ENCODE measurements around the gene QRFP. TPM values are rescaled to one million over a fixed set of nuclear protein-coding genes. Genes with fewer than 3 reads are reported as not detected.

Gene QRFP, protein sequence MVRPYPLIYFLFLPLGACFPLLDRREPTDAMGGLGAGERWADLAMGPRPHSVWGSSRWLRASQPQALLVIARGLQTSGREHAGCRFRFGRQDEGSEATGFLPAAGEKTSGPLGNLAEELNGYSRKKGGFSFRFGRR
- not detected for total RNA-seq

DNA sequence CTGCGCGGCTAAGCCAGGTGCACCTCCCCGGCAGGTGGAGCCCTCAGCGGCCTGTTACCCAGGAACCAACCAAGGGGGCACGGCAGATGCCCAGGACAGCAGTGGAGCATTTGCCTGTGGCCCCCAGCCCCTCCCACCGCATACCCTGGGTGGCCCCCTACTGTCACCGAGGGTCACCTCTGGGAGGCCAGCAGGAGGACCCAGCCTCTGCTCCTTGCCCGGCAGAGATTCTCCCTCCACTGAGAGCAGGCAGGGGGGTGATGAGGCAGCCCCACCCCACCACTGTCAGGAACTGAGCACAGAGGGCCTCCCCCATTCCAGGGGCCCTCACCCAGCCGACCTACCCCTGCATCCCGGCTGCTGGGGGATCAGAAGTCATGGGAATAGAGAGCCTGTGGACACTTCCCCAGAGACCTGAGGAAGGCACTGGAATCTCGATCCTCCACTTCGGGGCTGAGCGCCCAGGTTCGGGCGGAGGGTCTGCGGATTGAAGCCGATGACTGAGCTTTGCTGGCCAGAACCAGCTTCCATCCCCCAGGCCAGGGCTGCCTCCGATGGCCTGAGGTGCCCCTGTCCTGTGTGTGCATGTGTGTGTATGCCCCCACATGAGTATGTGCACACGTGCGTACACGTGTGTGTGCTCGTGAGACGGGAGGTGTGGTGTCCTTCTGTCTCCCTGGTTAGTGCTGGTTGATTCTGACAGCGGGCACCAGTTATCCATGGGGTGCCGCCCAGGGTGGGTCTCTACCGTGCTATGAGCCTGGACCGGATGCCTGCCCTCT is at the start of gene QRFP:
QRFP (minus strand) TSS at position 580 of the 782 bp plus-strand sequence. CDS start 2,974 bp downstream, outside the sequence.
- Histone ChIP-seq H3K27me3 (replicated peaks; ENCODE audit: insufficient read depth) (no peaks in the 10 kb centered on the region), H3K27ac (no peak within 1 kb of the TSS), H3K4me1 (ENCODE audit: control insufficient read depth in 1 of 2, low read depth in 2 of 2) (peaks cover 3 to 18% of the 10 kb centered on the region in 2 donors), H3K4me3 (no peak within 1 kb of the TSS), H3K9me3 (no peaks in the 10 kb centered on the region), H3K36me3 (peaks cover 9% of the 10 kb centered on the region)
- DNase-seq (ENCODE audit: low spot score) (no peak), ATAC-seq (ENCODE audit: insufficient number of reproducible peaks, low FRiP score, low read depth) (no peak)
- TF ChIP-seq, protein P1, sequence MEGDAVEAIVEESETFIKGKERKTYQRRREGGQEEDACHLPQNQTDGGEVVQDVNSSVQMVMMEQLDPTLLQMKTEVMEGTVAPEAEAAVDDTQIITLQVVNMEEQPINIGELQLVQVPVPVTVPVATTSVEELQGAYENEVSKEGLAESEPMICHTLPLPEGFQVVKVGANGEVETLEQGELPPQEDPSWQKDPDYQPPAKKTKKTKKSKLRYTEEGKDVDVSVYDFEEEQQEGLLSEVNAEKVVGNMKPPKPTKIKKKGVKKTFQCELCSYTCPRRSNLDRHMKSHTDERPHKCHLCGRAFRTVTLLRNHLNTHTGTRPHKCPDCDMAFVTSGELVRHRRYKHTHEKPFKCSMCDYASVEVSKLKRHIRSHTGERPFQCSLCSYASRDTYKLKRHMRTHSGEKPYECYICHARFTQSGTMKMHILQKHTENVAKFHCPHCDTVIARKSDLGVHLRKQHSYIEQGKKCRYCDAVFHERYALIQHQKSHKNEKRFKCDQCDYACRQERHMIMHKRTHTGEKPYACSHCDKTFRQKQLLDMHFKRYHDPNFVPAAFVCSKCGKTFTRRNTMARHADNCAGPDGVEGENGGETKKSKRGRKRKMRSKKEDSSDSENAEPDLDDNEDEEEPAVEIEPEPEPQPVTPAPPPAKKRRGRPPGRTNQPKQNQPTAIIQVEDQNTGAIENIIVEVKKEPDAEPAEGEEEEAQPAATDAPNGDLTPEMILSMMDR (IDR thresholded peaks at IDR 0.05), result no peak

DNA sequence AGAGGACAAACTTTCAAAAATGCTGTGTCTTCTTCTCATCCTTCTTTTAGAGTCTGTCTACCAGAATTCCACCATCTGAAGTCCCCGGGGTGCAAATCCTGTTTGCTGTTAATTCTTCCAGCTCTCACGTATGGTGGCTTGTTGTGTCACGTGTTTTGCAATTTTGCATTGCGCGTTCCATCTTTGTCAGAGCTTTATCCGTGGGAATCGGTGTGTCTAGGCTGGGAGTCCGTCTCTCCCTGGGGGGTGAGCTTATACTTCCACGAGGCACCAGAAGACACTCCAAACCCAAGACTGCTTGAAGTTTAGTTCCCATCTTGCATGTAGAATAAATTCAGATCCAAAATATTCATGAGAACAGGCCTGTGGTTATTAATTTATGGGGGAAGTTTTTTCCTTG is 48.6 kb upstream of the QRFP start:
- no peak for DNase-seq (ENCODE audit: low spot score)
- no peaks in the 10 kb centered on the region for H3K9me3 ChIP-seq
- H3K4me1 ChIP-seq (ENCODE audit: control insufficient read depth in 1 of 2, low read depth in 2 of 2), result peaks cover 0 to 9% of the 10 kb centered on the region in 2 donors
- TF ChIP-seq, protein P1 (IDR thresholded peaks at IDR 0.05), result no peak
- peaks cover 4% of the 10 kb centered on the region for H3K27me3 ChIP-seq (replicated peaks; ENCODE audit: insufficient read depth)
- H3K4me3 ChIP-seq, result no peak overlapping the region
- no peak overlapping the region for H3K27ac ChIP-seq
- no peak for ATAC-seq (ENCODE audit: insufficient number of reproducible peaks, low FRiP score, low read depth)
- no peaks in the 10 kb centered on the region for H3K36me3 ChIP-seq

DNA sequence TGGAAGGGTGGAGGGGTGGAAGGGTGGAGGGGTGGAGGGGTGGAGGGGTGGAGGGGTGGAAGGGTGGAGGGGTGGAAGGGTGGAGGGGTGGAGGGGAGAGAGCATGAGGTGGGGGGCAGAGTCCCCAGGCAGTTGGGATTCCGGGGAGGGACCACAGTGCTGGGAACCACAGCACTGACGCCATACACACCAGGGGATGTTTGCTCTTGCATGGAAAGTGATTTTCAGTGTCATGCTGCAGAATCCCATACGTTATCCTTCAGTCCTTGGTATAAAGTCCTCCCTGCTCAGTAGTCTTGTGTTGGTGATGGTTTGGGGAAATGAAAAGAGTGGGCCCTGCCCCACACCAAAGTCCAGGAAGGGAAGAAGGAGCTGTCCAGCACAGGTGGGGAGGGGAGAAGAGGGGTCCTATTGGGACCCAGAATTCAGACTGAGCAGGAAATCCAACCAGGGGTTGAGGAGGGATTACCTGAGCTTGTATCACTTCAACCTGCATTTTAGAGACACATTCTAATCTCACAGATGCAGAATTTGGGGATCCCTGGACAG is 48.0 kb upstream of the QRFP start:
- peaks cover 4% of the 10 kb centered on the region for H3K27me3 ChIP-seq (replicated peaks; ENCODE audit: insufficient read depth)
- H3K27ac ChIP-seq, result no peak overlapping the region
- H3K36me3 ChIP-seq, result no peaks in the 10 kb centered on the region
- no peak overlapping the region for H3K4me3 ChIP-seq
- TF ChIP-seq, protein P1 (IDR thresholded peaks at IDR 0.05), result no peak
- peaks cover 4 to 14% of the 10 kb centered on the region in 2 donors for H3K4me1 ChIP-seq (ENCODE audit: control insufficient read depth in 1 of 2, low read depth in 2 of 2)
- no peaks in the 10 kb centered on the region for H3K9me3 ChIP-seq
- no peak for ATAC-seq (ENCODE audit: insufficient number of reproducible peaks, low FRiP score, low read depth)
- no peak for DNase-seq (ENCODE audit: low spot score)

DNA sequence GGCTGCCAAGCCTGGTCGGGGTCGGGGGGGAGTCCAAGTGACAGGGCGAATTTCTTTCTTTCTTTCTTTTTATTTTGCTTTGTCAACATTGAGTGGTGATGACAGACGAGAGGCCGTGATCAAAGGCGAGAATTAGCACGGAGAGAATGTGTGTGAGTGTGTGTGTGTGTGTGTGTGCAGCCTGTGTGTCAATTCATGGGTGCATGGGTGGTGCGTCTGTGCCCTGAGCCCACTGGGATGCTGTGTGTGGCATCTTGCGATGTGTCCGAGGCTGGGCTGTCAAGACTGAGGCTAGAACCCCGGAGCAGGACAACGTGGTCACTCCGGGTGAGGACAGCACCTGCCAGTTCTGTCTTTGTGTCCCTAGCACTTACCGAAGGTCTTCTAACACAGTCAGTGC is 47.2 kb upstream of the QRFP start:
- no peak overlapping the region for H3K4me3 ChIP-seq
- no peaks in the 10 kb centered on the region for H3K9me3 ChIP-seq
- H3K4me1 ChIP-seq (ENCODE audit: control insufficient read depth in 1 of 2, low read depth in 2 of 2), result peaks cover 12 to 22% of the 10 kb centered on the region in 2 donors
- H3K36me3 ChIP-seq, result no peaks in the 10 kb centered on the region
- no peak for ATAC-seq (ENCODE audit: insufficient number of reproducible peaks, low FRiP score, low read depth)
- peaks cover 4% of the 10 kb centered on the region for H3K27me3 ChIP-seq (replicated peaks; ENCODE audit: insufficient read depth)
- no peak for DNase-seq (ENCODE audit: low spot score)
- TF ChIP-seq, protein P1 (IDR thresholded peaks at IDR 0.05), result no peak
- no peak overlapping the region for H3K27ac ChIP-seq

DNA sequence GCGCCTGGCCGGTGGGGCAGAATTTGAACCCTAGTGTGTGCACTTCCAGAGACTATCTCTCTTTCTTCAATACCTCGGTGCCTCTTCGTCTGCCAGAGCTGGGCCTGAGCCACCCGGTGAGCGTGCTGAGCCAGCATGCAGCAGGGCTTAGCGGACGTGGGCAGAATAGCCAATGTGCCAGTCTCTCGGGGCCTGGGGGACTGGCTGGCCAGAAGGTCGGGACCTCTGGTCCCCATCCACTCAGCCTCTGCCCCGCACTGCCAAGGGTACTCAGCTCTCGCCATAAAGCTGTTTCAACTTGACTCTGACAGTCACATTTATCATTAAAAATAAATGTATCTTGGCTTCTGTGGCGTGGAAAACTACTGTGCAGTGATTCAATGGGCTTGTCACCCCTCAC is 46.6 kb upstream of the QRFP start:
- DNase-seq (ENCODE audit: low spot score), result no peak
- Histone ChIP-seq H3K4me3 (no peak overlapping the region), H3K27ac (no peak overlapping the region), H3K36me3 (no peaks in the 10 kb centered on the region), H3K27me3 (replicated peaks; ENCODE audit: insufficient read depth) (peaks cover 4% of the 10 kb centered on the region), H3K9me3 (no peaks in the 10 kb centered on the region), H3K4me1 (ENCODE audit: control insufficient read depth in 1 of 2, low read depth in 2 of 2) (peaks cover 15 to 26% of the 10 kb centered on the region in 2 donors)
- no peak for ATAC-seq (ENCODE audit: insufficient number of reproducible peaks, low FRiP score, low read depth)
- TF ChIP-seq, protein P1 (IDR thresholded peaks at IDR 0.05), result no peak
